K562 (cell line): ENCODE measurements around the gene INPP5D. TPM values are rescaled to one million over a fixed set of nuclear protein-coding genes. Genes with fewer than 3 reads are reported as not detected.

ENCODE experiments used
- ATAC-seq: fragments of 200-7000 bp; cut with Tn5 transposase; 3 replicates; pipeline ENCODE4 v1.9.1; 2020; ENCODE audit warnings: moderate library complexity
- BruUV-seq: library from RNA; stranded (reverse); fragments of 400-500 nt; replicated peaks from 2 replicates; lab custom pipeline; 2021; lab: Mats Ljungman, UMichigan
- CTCF ChIA-PET: fragments of 300-600 bp; formaldehyde crosslinking; extraction: SDS; loops from one replicate; lab custom pipeline; 2021; ENCODE audit warnings: low intra/inter-chr PET ratio; lab: Yijun Ruan, JAX
- POLR2A ChIA-PET: fragments of 300-600, 350-650 bp; sonication (Branson Sonifier 250); formaldehyde crosslinking; extraction: SDS; loops from one replicate; lab custom pipeline; 2021; ENCODE audit warnings: antibody characterized with exemption, inconsistent platforms; lab: Yijun Ruan, JAX
- DNase-seq, 4 experiments: peaks; one replicate each; pipeline versions ENCODE4 v3.0.0 to v3.0.0-alpha.2; 2011 to 2018; ENCODE audit warnings: low spot score in 3 of 4, mixed read lengths in 3 of 4; ENCODE audit errors: extremely low read depth in 1 of 4
- FAIRE-seq: peaks from 2 replicates; lab custom pipeline; 2011; peaks lifted over from hg19 to GRCh38; lab: Jason Lieb, UNC
- H2AFZ ChIP-seq: 2 replicates; pipeline ENCODE4 v1.6.0; 2011; ENCODE audit warnings: low read depth, low read length, control low read depth, inconsistent platforms
- H3K27ac ChIP-seq: fragments of 200-600 bp; 3 replicates; pipeline ENCODE4 v1.8.0; 2011; ENCODE audit warnings: low read depth, mild to moderate bottlenecking, control low read depth, inconsistent platforms, low read length, moderate library complexity, mixed read lengths; ENCODE audit errors: extremely low read depth
- H3K27me3 ChIP-seq, 2 experiments: fragments of 300-600 bp in 1 of 2; 2 replicates in 1 of 2; 3 replicates in 1 of 2; pipeline versions ENCODE4 v1.6.0 to v1.8.0; 2011; ENCODE audit warnings: inconsistent platforms in 2 of 2, low read length in 2 of 2, mild to moderate bottlenecking in 1 of 2, mixed read lengths in 1 of 2, moderate library complexity in 1 of 2; ENCODE audit not compliant: control insufficient read depth in 2 of 2, insufficient read depth in 2 of 2
- H3K36me3 ChIP-seq: fragments of 300-600 bp; 3 replicates; pipeline ENCODE4 v1.8.0; 2011; ENCODE audit warnings: mild to moderate bottlenecking, low read length, inconsistent platforms; ENCODE audit not compliant: control insufficient read depth, insufficient read depth
- H3K4me1 ChIP-seq, 2 experiments: fragments of 200-600 bp in 1 of 2; replicated peaks in 1 of 2; 2 replicates in 1 of 2; 3 replicates in 1 of 2; pipeline versions ENCODE4 v1.5.1 to v1.8.0; 2011; ENCODE audit warnings: inconsistent platforms in 2 of 2, low read length in 2 of 2, mild to moderate bottlenecking in 1 of 2, mixed read lengths in 1 of 2, moderate library complexity in 1 of 2; ENCODE audit not compliant: control insufficient read depth in 2 of 2, insufficient read depth in 2 of 2
- H3K4me2 ChIP-seq: 2 replicates; pipeline ENCODE4 v1.6.1; 2011; ENCODE audit warnings: low read length, control low read depth, inconsistent platforms, mixed read lengths; ENCODE audit not compliant: insufficient read depth
- H3K4me3 ChIP-seq: fragments of 200-600 bp; sonication (generic), shearing (Covaris generic); 2 replicates; pipeline ENCODE4 v1.5.1; 2016; ENCODE audit warnings: control low read depth, inconsistent platforms
- H3K79me2 ChIP-seq: fragments of 200-600 bp; 3 replicates; pipeline ENCODE4 v1.8.0; 2011; ENCODE audit warnings: low read length, inconsistent platforms; ENCODE audit not compliant: control insufficient read depth, insufficient read depth
- H3K9ac ChIP-seq, 2 experiments: 2 replicates each; pipeline versions ENCODE4 v1.6.0 to v1.6.1; 2011; ENCODE audit warnings: low read depth in 2 of 2, low read length in 2 of 2, control low read depth in 1 of 2, inconsistent platforms in 1 of 2, mild to moderate bottlenecking in 1 of 2, mixed read lengths in 1 of 2; ENCODE audit not compliant: insufficient read depth in 1 of 2
- H3K9me1 ChIP-seq: one replicate; pipeline ENCODE4 v1.6.0; 2011; ENCODE audit warnings: inconsistent platforms, mild to moderate bottlenecking, low read length, moderate library complexity; ENCODE audit not compliant: control insufficient read depth, insufficient read depth
- H3K9me3 ChIP-seq: replicated peaks from 2 replicates; pipeline ENCODE4 v1.5.1; 2011; ENCODE audit warnings: low read depth, low read length, inconsistent platforms; ENCODE audit not compliant: control insufficient read depth, insufficient read depth
- H4K20me1 ChIP-seq: replicated peaks from 2 replicates; pipeline ENCODE4 v1.6.1; 2011; ENCODE audit warnings: low read length, inconsistent platforms, mixed read lengths; ENCODE audit not compliant: control insufficient read depth, insufficient read depth
- BDP1 ChIP-seq: IDR thresholded peaks from 3 replicates; pipeline ENCODE4 v1.6.1; 2011; ENCODE audit not compliant: insufficient read length, insufficient read depth
- ESRRB ChIP-seq: fragments of 250-450 bp; sonication (Bioruptor Pico); IDR thresholded peaks from 2 replicates; pipeline ENCODE4 v1.5.0; 2020; ENCODE audit warnings: mild to moderate bottlenecking, moderate library complexity, borderline replicate concordance
- FOS ChIP-seq: IDR thresholded peaks from 3 replicates; pipeline ENCODE4 v1.6.1; 2011; ENCODE audit not compliant: insufficient read length; ENCODE audit errors: extremely low read depth
- FOXK1 ChIP-seq: sonication (generic); formaldehyde crosslinking; IDR thresholded peaks from 2 replicates; pipeline ENCODE4 v1.8.0; 2022; ENCODE audit warnings: missing genetic modification reagents, mild to moderate bottlenecking, borderline replicate concordance
- LARP7 ChIP-seq: fragments of 450-650 bp; IDR thresholded peaks from 2 replicates; pipeline ENCODE4 v1.6.1; 2016
- NFE2L1 ChIP-seq: fragments of 450-650 bp; IDR thresholded peaks from 2 replicates; pipeline ENCODE4 v1.6.1; 2016; ENCODE audit warnings: missing genetic modification characterization, low read depth, mild to moderate bottlenecking, missing compliant biosample characterization, moderate library complexity, borderline replicate concordance
- SOX6 ChIP-seq: fragments of 450-650 bp; IDR thresholded peaks from 2 replicates; pipeline ENCODE4 v1.6.1; 2014; ENCODE audit warnings: mild to moderate bottlenecking
- WGBS: fragments of 100-300 bp; shearing (Covaris generic); methylation state at CpG from one replicate; pipeline ENCODE4 v1.1.6; 2016; ENCODE audit warnings: low coverage, mixed read lengths; ENCODE audit not compliant: insufficient coverage; ENCODE audit errors: missing lambda C conversion rate; 5-methylcytosine and 5-hydroxymethylcytosine counted together
- in situ Hi-C: fragments of 300-500 bp; cut with MboI; formaldehyde crosslinking; loops from 4 replicates; pipeline ENCODE4 v1.15.0; 2018; ENCODE audit warnings: inconsistent platforms, mixed read lengths
- intact Hi-C: fragments of 100-400 bp; cut with micrococcal nuclease; formaldehyde crosslinking; loops from 2 replicates; pipeline ENCODE4 v1.14.2; 2022
- polyA plus RNA-seq, 8 experiments: library from polyadenylated mRNA; depleted of rRNA in 4 of 8; stranded (reverse) in 5 of 8; unstranded in 3 of 8; fragments of >200 nt; fragmentation: Nextera tagmentation in 2 of 8; fragmentation: Illumina TruSeq in 1 of 8; extraction: Ambion mirVana in 2 of 8; extraction: Trizol in 1 of 8; gene quantifications; 2 replicates each; pipeline versions ENCODE4 v1.2.1 to v1.2.3, GENCODE V29; 2011 to 2014; ENCODE audit warnings: inconsistent platforms in 1 of 8, missing spikeins in 1 of 8
- total RNA-seq, 7 experiments: library from RNA; depleted of rRNA in 6 of 7; stranded (reverse); fragments of >200 nt in 6 of 7; fragmentation: Illumina TruSeq in 2 of 7; extraction: Trizol in 2 of 7; gene quantifications; 2 replicates each; pipeline versions ENCODE4 v1.2.1 to v1.2.3, GENCODE V29; 2011 to 2021; ENCODE audit warnings: low replicate concordance in 1 of 7
- TF ChIP-seq, protein P1 (sequence below): sonication (generic); formaldehyde crosslinking; IDR thresholded peaks from 2 replicates; pipeline ENCODE4 v1.8.0; 2023; ENCODE audit warnings: mild to moderate bottlenecking, missing genetic modification reagents

The INPP5D gene
- total and polyA plus RNA-seq, 9 of the 15 experiments (the other 6 are each of a cell fraction or from before 2014, with no cell fraction given): 0.55 to 6.2 (median 2.2) TPM

DNA sequence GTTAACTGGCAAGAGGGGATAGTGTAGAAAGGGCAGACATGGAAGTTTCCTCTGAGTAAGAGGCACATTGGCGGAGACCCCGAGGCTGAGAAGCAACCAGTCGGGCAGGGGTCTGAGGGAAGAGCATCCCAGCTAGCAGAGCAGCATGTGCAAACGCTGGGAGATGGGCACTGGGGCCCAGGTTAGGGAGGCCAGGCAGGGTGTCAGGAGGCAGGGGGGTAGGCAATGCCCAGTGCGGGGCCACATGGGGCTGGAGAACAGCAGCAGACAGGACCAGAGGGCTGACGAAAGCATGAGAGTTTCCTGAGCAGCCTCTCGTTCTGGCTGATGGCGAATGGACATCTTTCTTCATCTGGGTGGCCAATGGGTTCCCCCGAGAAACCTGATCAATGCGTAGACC lies 88.2 kb downstream of the INPP5D start:
- H3K4me1 ChIP-seq: no peaks in the 10 kb centered on the region; a peak in 2 of 5 replicates
- POLR2A ChIA-PET: interaction anchor here (0.6 kb wide), 1 partner anchor 142 kb away, joined by 4 read pairs; no protein-coding TSS in a partner anchor
- BruUV-seq: no TSS peak
- no peaks in the 10 kb centered on the region for H4K20me1 ChIP-seq
- no peak for FAIRE-seq
- no peaks in the 10 kb centered on the region for H3K36me3 ChIP-seq
- no peaks in the 10 kb centered on the region for H3K79me2 ChIP-seq
- H3K4me2 ChIP-seq: no peak overlapping the region
- H3K9me3 ChIP-seq: no peaks in the 10 kb centered on the region
- CTCF ChIA-PET: no interaction called here
- TF ChIP-seq NFE2L1 (tag) (no peak), FOS (no peak)
- TF ChIP-seq, all 486 proteins: peak for 0
- no peaks in the 10 kb centered on the region for H3K9me1 ChIP-seq
- 42% methylated on average over 10 of the region's 10 CpGs for WGBS
- no peak for ATAC-seq
- intact Hi-C loops (no loop called here), in situ Hi-C loops (no loop called here)
- H3K27me3 ChIP-seq: peaks cover 0 to 5% of the 10 kb centered on the region in 2 experiments; a peak in 1 of 5 replicates
- H2AFZ ChIP-seq: no peak overlapping the region
- H3K9ac ChIP-seq: no peak overlapping the region; a peak in 1 of 4 replicates
- no peak overlapping the region for H3K27ac ChIP-seq
- no peak overlapping the region for H3K4me3 ChIP-seq
- no peak for DNase-seq

DNA sequence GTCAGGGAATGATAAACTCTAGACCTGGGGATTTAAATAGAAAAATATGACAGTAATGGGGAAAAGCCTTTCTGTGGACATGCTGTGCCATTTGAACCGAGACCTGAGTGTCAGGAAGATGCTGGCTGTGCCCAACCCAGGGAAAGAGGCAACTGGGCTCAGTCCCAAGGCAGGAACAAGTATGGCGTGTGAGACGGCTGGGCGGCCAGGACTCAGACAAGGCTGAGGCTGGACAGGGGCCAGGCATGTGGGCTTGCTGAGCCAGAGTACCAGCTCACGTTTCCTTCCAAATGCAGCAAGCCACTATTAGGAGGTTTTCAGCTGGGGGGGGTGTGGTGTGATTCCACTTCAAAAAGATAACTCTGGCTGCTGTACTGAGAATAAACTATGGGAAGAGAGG lies 92.4 kb downstream of the INPP5D start:
- in situ Hi-C loops: no loop called here
- H3K4me2 ChIP-seq: no peak overlapping the region
- ChIA-PET CTCF (no interaction called here), POLR2A (interaction anchor here (0.6 kb wide), 1 partner anchor 251 kb away, joined by 3 read pairs; no protein-coding TSS in a partner anchor)
- no peaks in the 10 kb centered on the region for H4K20me1 ChIP-seq
- H2AFZ ChIP-seq: no peak overlapping the region
- H3K9me3 ChIP-seq: no peaks in the 10 kb centered on the region
- FAIRE-seq: no peak
- 17% methylated on average over 5 of the region's 5 CpGs for WGBS
- no peaks in the 10 kb centered on the region for H3K27me3 ChIP-seq
- intact Hi-C loops: no loop called here
- no peaks in the 10 kb centered on the region; a peak in 2 of 5 replicates for H3K4me1 ChIP-seq
- H3K36me3 ChIP-seq: no peaks in the 10 kb centered on the region
- ATAC-seq: no peak
- H3K4me3 ChIP-seq: no peak overlapping the region
- TF ChIP-seq, protein P1, sequence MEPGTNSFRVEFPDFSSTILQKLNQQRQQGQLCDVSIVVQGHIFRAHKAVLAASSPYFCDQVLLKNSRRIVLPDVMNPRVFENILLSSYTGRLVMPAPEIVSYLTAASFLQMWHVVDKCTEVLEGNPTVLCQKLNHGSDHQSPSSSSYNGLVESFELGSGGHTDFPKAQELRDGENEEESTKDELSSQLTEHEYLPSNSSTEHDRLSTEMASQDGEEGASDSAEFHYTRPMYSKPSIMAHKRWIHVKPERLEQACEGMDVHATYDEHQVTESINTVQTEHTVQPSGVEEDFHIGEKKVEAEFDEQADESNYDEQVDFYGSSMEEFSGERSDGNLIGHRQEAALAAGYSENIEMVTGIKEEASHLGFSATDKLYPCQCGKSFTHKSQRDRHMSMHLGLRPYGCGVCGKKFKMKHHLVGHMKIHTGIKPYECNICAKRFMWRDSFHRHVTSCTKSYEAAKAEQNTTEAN: no peak
- no peak for TF ChIP-seq BDP1
- TF ChIP-seq LARP7: no peak
- TF ChIP-seq SOX6: no peak
- no peak for TF ChIP-seq ESRRB (CRISPR knock-in tag)
- no peak for TF ChIP-seq FOXK1 (CRISPR knock-in tag)
- BruUV-seq: no TSS peak
- H3K9me1 ChIP-seq: no peaks in the 10 kb centered on the region
- DNase-seq: no peak
- no peak overlapping the region for H3K9ac ChIP-seq
- no peak overlapping the region for H3K27ac ChIP-seq
- H3K79me2 ChIP-seq: no peaks in the 10 kb centered on the region
